CD8-positive, alpha-beta memory T cell (primary cell): ENCODE results near the gene MAGOHB. TPM values are rescaled to one million over a fixed set of nuclear protein-coding genes. Genes with fewer than 3 reads are reported as not detected.

ENCODE experiments used
- CTCF ChIA-PET: fragments of 350-600 bp; sonication (Branson Sonifier 250); formaldehyde crosslinking; loops from one replicate; lab custom pipeline; 2021; ENCODE audit warnings: antibody characterized with exemption; lab: Charles Lee
- POLR2A ChIA-PET: fragments of 350-600 bp; sonication (Branson Sonifier 250); formaldehyde crosslinking; loops from one replicate; lab custom pipeline; 2021; ENCODE audit warnings: antibody characterized with exemption; lab: Charles Lee
- DNase-seq, 5 donors: peaks; one replicate each; pipeline versions ENCODE4 v3.0.0 to v3.0.0-alpha.2; 2020 to 2022; ENCODE audit warnings: mixed read lengths in 1 of 5
- H3K27ac ChIP-seq: one replicate; pipeline ENCODE4 v1.7.0; 2013; ENCODE audit warnings: low read depth, mild to moderate bottlenecking, low read length, moderate library complexity
- H3K27me3 ChIP-seq: 2 replicates; pipeline ENCODE4 v1.7.0; 2013; ENCODE audit warnings: low read length, mild to moderate bottlenecking; ENCODE audit not compliant: insufficient read depth, poor library complexity, severe bottlenecking
- H3K36me3 ChIP-seq: 2 replicates; pipeline ENCODE4 v1.7.0; 2013; ENCODE audit warnings: mild to moderate bottlenecking, low read length, moderate library complexity; ENCODE audit not compliant: insufficient read depth
- H3K4me1 ChIP-seq: 2 replicates; pipeline ENCODE4 v1.7.0; 2013; ENCODE audit warnings: mild to moderate bottlenecking, low read length, moderate library complexity; ENCODE audit not compliant: insufficient read depth
- H3K4me3 ChIP-seq: 2 replicates; pipeline ENCODE4 v1.7.0; 2013; ENCODE audit warnings: mild to moderate bottlenecking, low read length
- H3K9me3 ChIP-seq: 2 replicates; pipeline ENCODE4 v1.7.0; 2013; ENCODE audit warnings: mild to moderate bottlenecking, low read length
- H3K27ac Mint-ChIP-seq, 8 donors: one replicate each; pipeline ENCODE4 v1.8.0; 2020 to 2021; ENCODE audit warnings: mixed read lengths in 8 of 8, mild to moderate bottlenecking in 6 of 8, inconsistent platforms in 3 of 8, moderate library complexity in 3 of 8
- H3K27me3 Mint-ChIP-seq, 2 donors: one replicate each; pipeline ENCODE4 v1.8.0; 2020 to 2021; ENCODE audit warnings: mixed read lengths in 2 of 2, mild to moderate bottlenecking in 1 of 2, moderate library complexity in 1 of 2
- H3K36me3 Mint-ChIP-seq, 3 donors: one replicate each; pipeline ENCODE4 v1.8.0; 2020 to 2021; ENCODE audit warnings: mixed read lengths in 3 of 3, inconsistent platforms in 1 of 3, mild to moderate bottlenecking in 1 of 3
- H3K4me1 Mint-ChIP-seq, 3 donors: one replicate each; pipeline ENCODE4 v1.8.0; 2020 to 2021; ENCODE audit warnings: mixed read lengths in 3 of 3, inconsistent platforms in 1 of 3, mild to moderate bottlenecking in 1 of 3
- H3K4me3 Mint-ChIP-seq, 7 donors: one replicate each; pipeline ENCODE4 v1.8.0; 2020 to 2021; ENCODE audit warnings: mixed read lengths in 7 of 7, mild to moderate bottlenecking in 6 of 7, moderate library complexity in 4 of 7, inconsistent platforms in 2 of 7
- H3K9me3 Mint-ChIP-seq, 5 donors: one replicate each; pipeline ENCODE4 v1.8.0; 2020 to 2022; ENCODE audit warnings: mixed read lengths in 5 of 5, mild to moderate bottlenecking in 3 of 5, moderate library complexity in 2 of 5, inconsistent platforms in 1 of 5
- polyA plus RNA-seq: library from polyadenylated mRNA; unstranded; fragments of 300-500 nt; fragmentation: Illumina TruSeq; gene quantifications from one replicate; pipeline ENCODE4 v1.2.3, GENCODE V29; 2021
- total RNA-seq, 2 experiments: library from RNA; stranded (reverse); gene quantifications; one replicate each; pipeline ENCODE4 v1.2.3, GENCODE V29; 2021

The MAGOHB gene
- total and polyA plus RNA-seq, 3 experiments from 2014 or later, result 59.0 to 138 (median 130) TPM

DNA sequence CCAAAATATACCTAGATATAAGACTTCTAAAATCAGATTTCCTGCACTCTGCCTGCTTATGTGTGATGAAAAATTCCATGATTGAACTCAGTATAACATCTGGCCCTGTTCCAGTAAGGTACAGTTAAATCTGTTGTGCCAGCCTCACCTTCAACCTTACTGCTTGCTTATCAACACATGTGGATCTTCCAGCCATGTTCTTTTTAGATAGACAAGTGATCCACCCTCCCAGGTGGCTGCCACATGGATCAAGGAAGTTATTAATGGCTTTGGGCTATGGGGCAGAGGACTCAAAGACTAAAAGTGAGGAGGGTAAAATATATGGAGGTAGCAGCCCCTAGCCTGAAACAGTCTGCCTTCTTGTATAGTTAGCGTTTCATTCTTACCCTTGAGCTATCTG is 25.3 kb upstream of the MAGOHB start:
- Histone ChIP-seq H3K9me3 (no peaks in the 10 kb centered on the region), H3K27me3 (no peaks in the 10 kb centered on the region), H3K27ac (no peak overlapping the region), H3K4me1 (no peaks in the 10 kb centered on the region), H3K36me3 (no peaks in the 10 kb centered on the region), H3K4me3 (no peak overlapping the region)
- no peak overlapping the region for H3K4me3 Mint-ChIP-seq
- POLR2A ChIA-PET, result no interaction called here
- peaks cover 0 to 9% (median 5%) of the 10 kb centered on the region in 3 donors for H3K36me3 Mint-ChIP-seq
- H3K4me1 Mint-ChIP-seq, result no peaks in the 10 kb centered on the region
- H3K27ac Mint-ChIP-seq, result peak overlapping the region in 1 of 8 donors; percentile 20
- CTCF ChIA-PET, result no interaction called here
- DNase-seq, result no peak
- peaks cover 0 to 2% of the 10 kb centered on the region in 2 donors for H3K27me3 Mint-ChIP-seq
- peaks cover 0 to 1% (median 0%) of the 10 kb centered on the region in 5 donors for H3K9me3 Mint-ChIP-seq

DNA sequence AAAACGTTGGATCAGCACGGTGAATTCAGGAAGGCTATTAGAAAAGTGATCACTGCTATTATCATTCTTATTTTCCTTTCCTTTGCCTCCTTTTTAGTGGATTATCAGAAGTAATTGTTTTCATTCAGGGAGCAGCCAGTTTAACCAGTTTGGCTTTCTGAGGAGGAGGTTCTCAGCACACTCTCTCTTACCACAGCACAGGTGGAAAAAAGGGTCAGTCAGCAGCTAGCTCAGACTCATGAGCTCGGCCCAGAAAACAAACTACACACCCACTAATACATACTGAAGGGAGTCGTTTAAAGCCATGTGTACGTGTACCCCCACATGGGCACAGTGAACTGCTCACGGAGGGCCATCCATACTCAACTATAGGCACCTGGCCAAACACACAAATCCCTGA is 23.2 kb upstream of the MAGOHB start:
- no peak overlapping the region for H3K4me3 Mint-ChIP-seq
- H3K36me3 Mint-ChIP-seq, result peaks cover 0 to 6% (median 6%) of the 10 kb centered on the region in 3 donors
- ChIA-PET CTCF (no interaction called here), POLR2A (no interaction called here)
- no peak for DNase-seq
- Histone ChIP-seq H3K4me3 (no peak overlapping the region), H3K4me1 (no peaks in the 10 kb centered on the region), H3K27me3 (no peaks in the 10 kb centered on the region), H3K36me3 (peaks cover 3% of the 10 kb centered on the region), H3K9me3 (no peaks in the 10 kb centered on the region), H3K27ac (no peak overlapping the region)
- H3K27me3 Mint-ChIP-seq, result peaks cover 0 to 2% of the 10 kb centered on the region in 2 donors
- H3K9me3 Mint-ChIP-seq, result no peaks in the 10 kb centered on the region
- H3K27ac Mint-ChIP-seq, result no peak overlapping the region
- no peaks in the 10 kb centered on the region for H3K4me1 Mint-ChIP-seq

DNA sequence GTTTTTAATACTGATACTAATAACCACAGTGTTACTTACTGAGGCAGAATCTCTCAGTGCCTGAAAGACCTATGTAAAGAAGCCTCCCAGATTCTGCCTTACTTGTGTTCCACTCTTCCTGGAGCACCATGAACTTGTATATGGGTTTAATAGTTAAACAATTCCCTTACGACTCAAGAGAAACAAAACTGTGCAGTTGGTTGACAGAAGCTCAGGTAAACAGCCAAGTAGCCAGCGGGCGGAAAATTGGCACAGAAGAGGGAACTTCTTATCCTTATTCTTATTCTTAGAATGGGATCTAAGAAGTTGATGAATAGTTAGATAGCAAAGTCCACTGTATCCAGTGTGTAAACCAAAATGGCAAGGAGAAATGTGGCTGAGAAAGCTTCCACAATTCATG is 22.7 kb upstream of the MAGOHB start:
- H3K27me3 ChIP-seq, result no peaks in the 10 kb centered on the region
- no peaks in the 10 kb centered on the region for H3K9me3 ChIP-seq
- H3K27ac ChIP-seq, result no peak overlapping the region
- no peak overlapping the region for H3K4me3 ChIP-seq
- Mint-ChIP-seq H3K4me1 (no peaks in the 10 kb centered on the region), H3K4me3 (no peak overlapping the region), H3K27me3 (peaks cover 0 to 2% of the 10 kb centered on the region in 2 donors), H3K36me3 (peaks cover 0 to 6% (median 6%) of the 10 kb centered on the region in 3 donors), H3K27ac (no peak overlapping the region), H3K9me3 (no peaks in the 10 kb centered on the region)
- ChIA-PET POLR2A (no interaction called here), CTCF (no interaction called here)
- no peak for DNase-seq
- peaks cover 3% of the 10 kb centered on the region for H3K36me3 ChIP-seq
- no peaks in the 10 kb centered on the region for H3K4me1 ChIP-seq

DNA sequence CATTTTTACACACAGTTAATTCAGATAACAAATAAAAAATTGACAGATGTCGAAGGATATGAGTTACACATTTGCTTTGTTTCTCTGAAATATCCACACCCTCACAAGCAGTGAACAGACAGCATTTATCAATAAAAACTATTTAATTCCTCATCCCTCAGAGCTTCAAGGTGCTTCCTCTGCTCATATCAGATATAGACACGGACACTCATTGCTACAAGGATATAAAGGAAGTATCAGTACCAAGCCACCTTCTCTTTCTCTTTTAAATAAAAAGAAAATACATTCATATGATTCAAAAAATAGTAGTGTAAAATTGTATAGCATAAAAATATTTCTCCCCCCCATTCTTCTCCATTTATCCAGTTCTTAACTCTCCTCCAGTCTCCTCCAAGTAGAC is 21.9 kb upstream of the MAGOHB start:
- H3K4me1 ChIP-seq, result no peaks in the 10 kb centered on the region
- H3K36me3 ChIP-seq, result peaks cover 3% of the 10 kb centered on the region
- H3K4me3 ChIP-seq, result no peak overlapping the region
- Mint-ChIP-seq H3K27me3 (peaks cover 0 to 2% of the 10 kb centered on the region in 2 donors), H3K36me3 (peaks cover 0 to 10% (median 6%) of the 10 kb centered on the region in 3 donors), H3K4me3 (no peak overlapping the region), H3K9me3 (no peaks in the 10 kb centered on the region), H3K4me1 (no peaks in the 10 kb centered on the region), H3K27ac (no peak overlapping the region)
- POLR2A ChIA-PET, result no interaction called here
- CTCF ChIA-PET, result no interaction called here
- no peak for DNase-seq
- no peak overlapping the region for H3K27ac ChIP-seq
- H3K9me3 ChIP-seq, result no peaks in the 10 kb centered on the region
- H3K27me3 ChIP-seq, result no peaks in the 10 kb centered on the region

DNA sequence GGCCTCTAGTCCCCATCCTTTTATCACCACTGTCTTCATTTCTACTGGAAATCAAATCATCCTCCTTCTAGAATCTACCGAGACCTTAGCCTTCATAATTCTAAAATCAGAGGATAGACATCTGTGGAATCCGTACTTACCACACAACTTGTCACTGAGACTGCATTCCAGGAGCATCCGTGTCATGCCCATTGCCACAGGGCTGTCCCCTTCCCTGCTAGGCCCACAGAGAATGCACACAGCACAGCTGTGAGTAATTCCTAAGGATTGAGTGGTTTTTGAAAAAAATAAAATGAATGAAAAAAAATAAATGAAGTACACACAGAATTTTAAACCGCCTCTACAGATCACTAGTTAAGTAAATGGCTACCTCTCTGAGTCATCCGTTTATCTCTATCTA is 21.0 kb upstream of the MAGOHB start:
- peaks cover 0 to 2% of the 10 kb centered on the region in 2 donors for H3K27me3 Mint-ChIP-seq
- H3K4me1 ChIP-seq, result no peaks in the 10 kb centered on the region
- H3K27ac Mint-ChIP-seq, result no peak overlapping the region
- no peaks in the 10 kb centered on the region for H3K9me3 ChIP-seq
- peaks cover 0 to 13% (median 7%) of the 10 kb centered on the region in 3 donors for H3K36me3 Mint-ChIP-seq
- H3K4me3 Mint-ChIP-seq, result no peak overlapping the region
- no peak overlapping the region for H3K27ac ChIP-seq
- H3K36me3 ChIP-seq, result peaks cover 3% of the 10 kb centered on the region
- no peaks in the 10 kb centered on the region for H3K9me3 Mint-ChIP-seq
- ChIA-PET POLR2A (no interaction called here), CTCF (no interaction called here)
- H3K4me3 ChIP-seq, result no peak overlapping the region
- H3K27me3 ChIP-seq, result no peaks in the 10 kb centered on the region
- no peaks in the 10 kb centered on the region for H3K4me1 Mint-ChIP-seq
- DNase-seq, result no peak

DNA sequence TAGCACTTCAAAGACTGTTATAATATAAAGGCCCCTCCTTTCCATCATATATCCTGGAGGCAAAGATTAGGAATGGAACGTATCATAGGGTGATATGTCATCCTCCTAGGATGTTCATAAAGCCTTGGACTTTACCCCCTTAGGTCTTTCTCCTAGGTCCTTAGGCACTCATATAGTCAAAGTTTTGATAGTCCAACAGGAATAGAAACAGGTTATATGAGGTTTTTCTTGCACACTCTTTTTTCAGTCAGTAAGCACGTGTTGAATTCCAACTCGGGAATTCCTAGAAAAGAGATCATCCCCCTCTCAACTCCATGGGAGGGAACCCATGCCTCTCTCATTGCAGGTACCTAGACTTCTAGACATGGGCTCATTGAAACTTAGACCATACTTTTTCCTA is 20.1 kb upstream of the MAGOHB start:
- peaks cover 0 to 15% (median 7%) of the 10 kb centered on the region in 3 donors for H3K36me3 Mint-ChIP-seq
- H3K9me3 ChIP-seq, result no peaks in the 10 kb centered on the region

DNA sequence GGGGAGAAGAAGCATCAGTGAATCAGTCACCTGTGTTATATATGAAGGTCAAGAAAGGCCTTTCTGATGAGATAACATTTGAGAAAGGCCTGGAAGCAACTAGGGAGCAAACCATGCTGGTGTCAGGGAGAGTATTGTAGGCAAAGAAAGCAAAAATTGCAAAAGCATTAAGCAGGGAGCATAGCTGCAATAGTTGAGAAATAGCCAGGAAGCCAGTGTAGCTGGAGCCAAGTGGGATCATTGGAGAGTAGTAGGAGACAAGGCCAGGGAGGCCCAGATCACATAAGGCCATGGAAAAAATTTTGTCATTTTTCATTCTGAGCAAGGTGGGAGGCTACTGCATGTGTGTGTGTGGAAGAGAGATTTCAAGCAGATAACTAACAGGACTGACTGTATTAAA is 18.8 kb upstream of the MAGOHB start:
- Histone ChIP-seq H3K4me3 (no peak overlapping the region), H3K4me1 (no peaks in the 10 kb centered on the region), H3K9me3 (no peaks in the 10 kb centered on the region), H3K36me3 (peaks cover 3% of the 10 kb centered on the region), H3K27me3 (no peaks in the 10 kb centered on the region), H3K27ac (no peak overlapping the region)
- ChIA-PET POLR2A (interaction anchor here (1.0 kb wide), 1 partner anchor 21 kb away, joined by 3 read pairs; no protein-coding TSS in a partner anchor), CTCF (no interaction called here)
- Mint-ChIP-seq H3K4me3 (no peak overlapping the region), H3K4me1 (no peaks in the 10 kb centered on the region), H3K36me3 (peaks cover 0 to 19% (median 7%) of the 10 kb centered on the region in 3 donors), H3K27me3 (no peaks in the 10 kb centered on the region), H3K27ac (no peak overlapping the region), H3K9me3 (no peaks in the 10 kb centered on the region)
- no peak for DNase-seq

More for the DNA sequence above, 20.1 kb upstream of the MAGOHB start:
- H3K27ac Mint-ChIP-seq, result no peak overlapping the region
- H3K27me3 ChIP-seq, result no peaks in the 10 kb centered on the region
- no peaks in the 10 kb centered on the region for H3K4me1 ChIP-seq
- H3K4me1 Mint-ChIP-seq, result no peaks in the 10 kb centered on the region
- peaks cover 3% of the 10 kb centered on the region for H3K36me3 ChIP-seq
- POLR2A ChIA-PET, result no interaction called here
- CTCF ChIA-PET, result no interaction called here
- no peak for DNase-seq
- H3K4me3 Mint-ChIP-seq, result no peak overlapping the region
- H3K27ac ChIP-seq, result no peak overlapping the region
- no peaks in the 10 kb centered on the region for H3K27me3 Mint-ChIP-seq
- no peaks in the 10 kb centered on the region for H3K9me3 Mint-ChIP-seq
- H3K4me3 ChIP-seq, result no peak overlapping the region

DNA sequence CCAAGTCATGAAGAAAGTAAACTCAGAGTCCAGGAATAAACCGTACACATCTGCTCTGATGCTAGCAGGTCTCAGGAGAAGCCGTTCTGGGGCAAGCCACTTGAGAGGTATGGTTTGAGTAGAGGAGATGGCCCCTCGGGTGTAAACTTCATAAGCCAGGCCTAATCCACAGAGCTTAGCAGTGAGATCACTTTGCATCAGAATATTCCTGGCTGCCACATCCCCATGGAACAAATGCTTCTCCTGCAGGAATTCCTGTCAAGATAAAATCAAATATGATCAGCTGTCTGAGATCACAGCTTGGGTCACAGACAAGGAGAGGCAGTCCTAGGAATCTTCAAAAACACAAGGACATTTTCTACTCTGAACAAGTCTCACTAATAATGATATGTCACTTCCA is 11.2 kb upstream of the MAGOHB start:
- Histone ChIP-seq H3K27me3 (no peaks in the 10 kb centered on the region), H3K9me3 (no peaks in the 10 kb centered on the region), H3K27ac (no peak overlapping the region), H3K4me1 (no peaks in the 10 kb centered on the region), H3K36me3 (no peaks in the 10 kb centered on the region), H3K4me3 (no peak overlapping the region)
- no peaks in the 10 kb centered on the region for H3K9me3 Mint-ChIP-seq
- POLR2A ChIA-PET, result interaction anchor here (0.7 kb wide), 1 partner anchor 101 kb away, joined by 3 read pairs; no protein-coding TSS in a partner anchor
- CTCF ChIA-PET, result no interaction called here
- H3K36me3 Mint-ChIP-seq, result peaks cover 0 to 39% (median 5%) of the 10 kb centered on the region in 3 donors
- no peak for DNase-seq
- no peak overlapping the region for H3K4me3 Mint-ChIP-seq
- H3K27me3 Mint-ChIP-seq, result peaks cover 0 to 2% of the 10 kb centered on the region in 2 donors
- no peaks in the 10 kb centered on the region for H3K4me1 Mint-ChIP-seq
- H3K27ac Mint-ChIP-seq, result no peak overlapping the region
